Lower leg skin (tissue), 4 donors: ENCODE data around the gene UBE2I. TPM values are rescaled to one million over a fixed set of nuclear protein-coding genes. Genes with fewer than 3 reads are reported as not detected.

ENCODE experiments used
- DNase-seq, 2 donors: peaks; one replicate each; pipeline ENCODE4 v3.0.0-alpha.2; 2019; ENCODE audit warnings: low spot score in 2 of 2
- H3K4me3 ChIP-seq: fragments of 200-600 bp; sonication (generic); 2 replicates; pipeline ENCODE4 v1.5.1; 2017; ENCODE audit warnings: mild to moderate bottlenecking, low read depth; ENCODE audit not compliant: poor library complexity, severe bottlenecking
- POLR2A ChIP-seq, 2 donors: fragments of 450-650 bp; IDR thresholded peaks; one replicate each; pipeline ENCODE4 v1.6.1; 2016 to 2017; ENCODE audit warnings: antibody characterized with exemption in 2 of 2, mild to moderate bottlenecking in 1 of 2, moderate library complexity in 1 of 2
- WGBS, 2 donors: methylation state at CpG; one replicate each; pipeline ENCODE4 v1.1.5; 2018; 5-methylcytosine and 5-hydroxymethylcytosine counted together
- intact Hi-C: fragments of 100-400 bp; cut with DNase I; formaldehyde crosslinking; loops from one replicate; pipeline ENCODE4 v1.15.0; 2023; ENCODE audit warnings: low total_unique reads
- total RNA-seq, 4 donors: library from RNA; depleted of rRNA; stranded (reverse); fragments of >200 nt; gene quantifications; one replicate each; pipeline ENCODE4 v1.1.0, GENCODE V29; 2016
- TF ChIP-seq, protein P1 (sequence below), 3 donors: fragments of 450-650 bp; IDR thresholded peaks; one replicate each; pipeline ENCODE4 v1.5.1; 2016; ENCODE audit warnings: antibody characterized with exemption in 3 of 3, mild to moderate bottlenecking in 3 of 3, moderate library complexity in 2 of 3

UBE2I gene
- total RNA-seq, 4 donors from 2014 or later: 42.1 to 138 (median 47.4) TPM

DNA sequence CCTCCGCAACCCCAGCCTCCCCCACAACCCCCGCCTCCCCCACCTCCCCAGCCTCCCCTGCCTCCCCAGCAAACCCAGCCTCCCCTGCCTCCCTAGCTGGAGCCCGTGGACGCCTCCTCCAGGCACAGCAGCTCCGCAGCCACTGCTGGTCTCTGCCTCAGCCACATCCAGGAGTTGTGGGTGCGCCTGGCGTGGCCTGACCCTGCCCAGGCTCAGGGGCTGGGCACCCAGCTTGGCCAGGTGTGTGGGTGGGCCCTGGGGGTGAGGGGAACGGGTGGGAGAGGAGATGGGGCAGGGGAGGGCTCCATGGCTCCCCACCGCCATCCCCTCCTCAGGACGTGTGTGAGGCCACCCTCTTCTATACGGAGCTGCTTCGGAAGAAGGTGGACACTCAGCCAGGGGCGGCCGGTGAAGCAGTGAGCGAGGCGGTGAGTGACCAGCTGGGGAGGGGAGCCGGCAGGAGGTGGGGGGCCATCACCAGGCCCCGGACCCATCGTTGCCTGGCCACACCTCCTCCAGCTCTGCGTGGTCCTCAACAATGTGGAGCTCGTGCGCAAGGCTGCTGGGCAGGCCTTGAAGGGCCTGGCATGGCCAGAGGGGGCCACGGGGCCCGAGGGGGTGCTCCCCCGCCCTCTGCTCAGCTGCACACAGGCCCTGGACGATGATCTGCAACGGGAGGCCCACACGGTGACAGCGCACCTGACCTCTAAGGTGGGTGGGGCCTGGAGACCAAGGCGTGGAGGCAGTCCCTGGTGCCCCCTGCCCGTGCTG lies 36.4 kb downstream of the UBE2I start:
- no peak for TF ChIP-seq POLR2A (IDR thresholded peaks at IDR 0.05)
- TF ChIP-seq, protein P1, sequence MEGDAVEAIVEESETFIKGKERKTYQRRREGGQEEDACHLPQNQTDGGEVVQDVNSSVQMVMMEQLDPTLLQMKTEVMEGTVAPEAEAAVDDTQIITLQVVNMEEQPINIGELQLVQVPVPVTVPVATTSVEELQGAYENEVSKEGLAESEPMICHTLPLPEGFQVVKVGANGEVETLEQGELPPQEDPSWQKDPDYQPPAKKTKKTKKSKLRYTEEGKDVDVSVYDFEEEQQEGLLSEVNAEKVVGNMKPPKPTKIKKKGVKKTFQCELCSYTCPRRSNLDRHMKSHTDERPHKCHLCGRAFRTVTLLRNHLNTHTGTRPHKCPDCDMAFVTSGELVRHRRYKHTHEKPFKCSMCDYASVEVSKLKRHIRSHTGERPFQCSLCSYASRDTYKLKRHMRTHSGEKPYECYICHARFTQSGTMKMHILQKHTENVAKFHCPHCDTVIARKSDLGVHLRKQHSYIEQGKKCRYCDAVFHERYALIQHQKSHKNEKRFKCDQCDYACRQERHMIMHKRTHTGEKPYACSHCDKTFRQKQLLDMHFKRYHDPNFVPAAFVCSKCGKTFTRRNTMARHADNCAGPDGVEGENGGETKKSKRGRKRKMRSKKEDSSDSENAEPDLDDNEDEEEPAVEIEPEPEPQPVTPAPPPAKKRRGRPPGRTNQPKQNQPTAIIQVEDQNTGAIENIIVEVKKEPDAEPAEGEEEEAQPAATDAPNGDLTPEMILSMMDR (IDR thresholded peaks at IDR 0.05): no peak
- WGBS, 2 donors: 73 to 77% methylated on average over 18 to 21 of the region's 31 CpGs
- no peak for DNase-seq
- intact Hi-C loops: no loop called here
- H3K4me3 ChIP-seq: no peak overlapping the region

DNA sequence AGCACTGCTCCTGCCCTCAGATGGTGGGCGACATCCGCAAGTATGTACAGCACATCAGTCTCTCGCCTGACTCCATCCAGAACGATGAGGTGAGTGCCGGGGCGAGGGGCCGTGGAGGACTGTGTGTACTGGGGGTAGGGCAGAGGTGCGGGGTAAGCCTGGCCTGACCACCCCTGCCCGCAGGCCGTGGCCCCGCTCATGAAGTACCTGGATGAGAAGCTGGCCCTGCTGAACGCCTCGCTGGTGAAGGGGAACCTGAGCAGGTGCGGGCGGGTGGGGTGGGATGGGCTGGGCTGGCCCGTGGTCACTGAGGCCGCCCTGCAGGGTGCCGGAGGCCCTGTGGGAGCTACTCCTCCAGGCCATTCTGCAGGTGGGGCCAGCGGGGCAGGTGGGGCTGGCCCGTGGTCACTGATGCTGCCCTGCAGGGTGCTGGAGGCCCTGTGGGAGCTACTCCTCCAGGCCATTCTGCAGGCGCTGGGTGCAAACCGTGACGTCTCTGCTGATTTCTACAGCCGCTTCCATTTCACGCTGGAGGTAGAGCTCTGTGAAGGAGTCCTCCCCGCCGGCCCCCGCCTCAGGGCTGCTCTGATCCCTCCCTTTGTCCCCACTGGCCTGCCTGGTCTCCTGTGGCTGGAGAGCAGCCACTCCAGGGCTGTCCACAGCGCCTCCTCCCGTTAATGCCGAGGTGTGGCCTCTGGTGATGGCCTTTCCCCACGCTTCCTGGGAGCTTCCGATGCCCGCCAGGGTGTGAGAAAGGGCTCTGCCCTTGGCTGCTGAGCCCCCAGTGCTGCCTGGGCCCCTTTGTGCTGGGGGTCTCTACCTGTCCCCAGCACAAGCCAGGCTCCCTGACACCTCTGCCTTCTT lies 37.2 kb downstream of the UBE2I start:
- DNase-seq: no peak
- no peak overlapping the region for H3K4me3 ChIP-seq
- TF ChIP-seq, protein P1 (IDR thresholded peaks at IDR 0.05): no peak
- TF ChIP-seq POLR2A (IDR thresholded peaks at IDR 0.05): no peak
- intact Hi-C loops: no loop called here
- 62 to 64% methylated on average over 22 to 23 of the region's 34 CpGs for WGBS, 2 donors

DNA sequence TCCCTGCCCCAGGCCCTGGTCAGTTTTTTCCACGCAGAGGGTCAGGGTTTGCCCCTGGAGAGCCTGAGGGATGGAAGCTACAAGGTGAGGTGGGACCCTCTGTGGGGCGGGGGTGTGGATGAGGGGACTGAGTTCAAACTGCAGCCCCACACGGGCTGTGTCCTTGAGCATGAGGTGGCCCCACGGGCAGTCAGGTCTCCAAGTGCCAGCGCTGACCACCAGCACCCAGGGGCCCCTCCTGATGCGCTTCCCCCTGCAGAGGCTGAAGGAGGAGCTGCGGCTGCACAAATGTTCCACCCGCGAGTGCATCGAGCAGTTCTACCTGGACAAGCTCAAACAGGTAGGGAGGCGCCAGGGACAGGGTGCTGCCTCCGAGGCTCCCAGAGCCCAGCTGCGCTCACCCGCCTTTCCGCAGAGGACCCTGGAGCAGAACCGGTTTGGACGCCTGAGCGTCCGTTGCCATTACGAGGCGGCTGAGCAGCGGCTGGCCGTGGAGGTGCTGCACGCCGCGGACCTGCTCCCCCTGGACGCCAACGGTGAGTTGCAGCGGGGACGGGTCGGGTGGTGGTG lies 37.9 kb downstream of the UBE2I start:
- no peak overlapping the region for H3K4me3 ChIP-seq
- intact Hi-C loops: no loop called here
- WGBS, 2 donors: 48 to 64% methylated on average over 10 to 26 of the region's 31 CpGs

DNA sequence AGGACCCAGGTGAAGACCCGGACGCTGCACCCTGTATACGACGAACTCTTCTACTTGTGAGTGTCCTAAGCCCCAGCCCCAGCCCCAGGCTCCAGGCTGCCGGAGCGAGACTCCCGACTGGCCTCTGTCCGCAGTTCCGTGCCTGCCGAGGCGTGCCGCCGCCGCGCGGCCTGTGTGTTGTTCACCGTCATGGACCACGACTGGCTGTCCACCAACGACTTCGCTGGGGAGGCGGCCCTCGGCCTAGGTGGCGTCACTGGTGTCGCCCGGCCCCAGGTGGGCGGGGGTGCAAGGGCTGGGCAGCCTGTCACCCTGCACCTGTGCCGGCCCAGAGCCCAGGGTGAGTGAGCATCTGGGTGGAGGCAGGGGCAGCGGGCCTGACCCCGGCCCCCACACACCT lies 38.5 kb downstream of the UBE2I start:
- intact Hi-C loops: no loop called here
- no peak for DNase-seq
- H3K4me3 ChIP-seq: no peak overlapping the region
- 80 to 84% methylated on average over 8 to 26 of the region's 29 CpGs for WGBS, 2 donors
- no peak for TF ChIP-seq POLR2A (IDR thresholded peaks at IDR 0.05)
- TF ChIP-seq, protein P1 (IDR thresholded peaks at IDR 0.05): no peak

More for the DNA sequence above, 37.9 kb downstream of the UBE2I start:
- TF ChIP-seq, protein P1 (IDR thresholded peaks at IDR 0.05): no peak
- TF ChIP-seq POLR2A (IDR thresholded peaks at IDR 0.05): no peak
- no peak for DNase-seq

DNA sequence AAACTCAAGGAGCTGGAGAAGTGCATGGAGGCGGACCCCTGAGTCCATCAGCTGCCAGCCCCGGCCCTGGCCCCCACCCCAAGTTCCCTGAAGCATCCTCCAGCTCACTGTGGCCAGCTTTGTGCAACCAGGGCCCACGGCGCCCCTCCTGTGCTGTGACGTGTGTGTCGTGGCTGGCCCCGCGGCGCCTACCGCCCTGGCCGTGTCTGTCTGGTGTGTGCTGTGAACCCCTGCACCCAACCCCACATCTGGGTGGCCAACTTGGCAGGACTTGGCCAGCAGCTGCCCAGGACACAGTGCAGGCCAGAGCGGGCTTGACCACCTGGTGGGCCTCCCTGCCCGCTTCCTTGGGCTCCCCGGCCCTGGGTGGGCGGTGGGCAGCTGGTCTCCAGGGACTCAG lies 39.0 kb downstream of the UBE2I start:
- H3K4me3 ChIP-seq: no peak overlapping the region
- TF ChIP-seq, protein P1 (IDR thresholded peaks at IDR 0.05): no peak
- TF ChIP-seq POLR2A (IDR thresholded peaks at IDR 0.05): no peak
- WGBS, 2 donors: 77 to 87% methylated on average over 8 to 14 of the region's 15 CpGs
- no peak for DNase-seq
- intact Hi-C loops: no loop called here
